GM21576 (cell line): ENCODE results near the gene SLC2A14.
"Not testable (repeated sequence)": the region's sequence is repeated elsewhere in the genome, so short reads cannot be mapped to it uniquely, and the experiment has no call there.

ENCODE experiments used
- ATAC-seq: cut with Tn5 transposase; IDR thresholded peaks from one replicate; pipeline ENCODE4 v1.9.1; 2021; ENCODE audit warnings: mild to moderate bottlenecking, moderate library complexity; ENCODE audit not compliant: unreplicated experiment

Gene SLC2A14

DNA sequence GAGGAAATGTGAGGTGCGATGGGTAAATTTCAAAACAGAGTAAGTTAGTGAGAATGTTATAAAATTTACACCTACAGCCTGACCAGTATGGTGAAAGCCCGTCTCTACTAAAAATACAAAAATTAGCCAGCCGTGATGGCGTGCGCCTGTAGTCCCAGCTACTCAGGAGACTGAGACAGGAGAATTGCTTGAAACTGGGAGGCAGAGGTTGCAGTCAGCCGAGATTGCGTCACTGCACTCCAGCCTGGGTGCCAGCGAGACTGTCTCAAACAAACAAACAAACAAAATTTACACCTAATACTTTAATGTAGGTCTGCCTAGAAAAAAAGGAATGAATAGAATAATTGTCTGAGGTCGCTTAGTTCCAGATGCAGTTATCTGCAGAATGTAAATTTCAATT, 37.6 kb downstream of the SLC2A14 start:
- ATAC-seq, result no peak

DNA sequence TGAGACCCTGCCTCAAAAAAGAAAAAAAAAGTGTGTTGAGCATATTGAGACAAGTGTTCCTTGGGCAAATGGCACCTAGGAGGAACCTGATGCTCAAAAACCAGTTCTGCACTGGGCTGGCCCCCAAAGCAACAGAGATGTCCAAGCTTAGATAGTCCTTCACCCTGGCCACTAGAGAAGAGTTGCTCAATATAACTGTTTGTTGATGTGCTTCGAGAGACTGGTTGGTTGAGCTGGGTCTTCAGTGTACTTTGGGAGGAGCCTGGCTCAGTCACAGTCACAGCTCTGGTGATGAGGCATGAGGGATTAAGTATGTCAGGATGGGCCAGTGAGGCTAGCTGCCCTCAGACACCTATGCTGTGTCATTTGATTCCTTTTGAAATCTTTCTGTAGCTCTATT, 38.0 kb downstream of the SLC2A14 start:
- ATAC-seq, result no peak

- no peak for ATAC-seq
Measured at GRCh38 chr12:7833831-7834230, 38.9 kb downstream of the SLC2A14 start.

GRCh38 chr12:7833201-7833600, 39.5 kb downstream of the SLC2A14 start:
- ATAC-seq, result not testable (repeated sequence)

GRCh38 chr12:7832059-7832696, 40.5 kb downstream of the SLC2A14 start:
- ATAC-seq, result no peak

GRCh38 chr12:7829737-7830136, 43.0 kb downstream of the SLC2A14 start:
- ATAC-seq, result not testable (repeated sequence)

- not testable (repeated sequence) for ATAC-seq
Measured at GRCh38 chr12:7825754-7826153, 47.0 kb downstream of the SLC2A14 start.

DNA sequence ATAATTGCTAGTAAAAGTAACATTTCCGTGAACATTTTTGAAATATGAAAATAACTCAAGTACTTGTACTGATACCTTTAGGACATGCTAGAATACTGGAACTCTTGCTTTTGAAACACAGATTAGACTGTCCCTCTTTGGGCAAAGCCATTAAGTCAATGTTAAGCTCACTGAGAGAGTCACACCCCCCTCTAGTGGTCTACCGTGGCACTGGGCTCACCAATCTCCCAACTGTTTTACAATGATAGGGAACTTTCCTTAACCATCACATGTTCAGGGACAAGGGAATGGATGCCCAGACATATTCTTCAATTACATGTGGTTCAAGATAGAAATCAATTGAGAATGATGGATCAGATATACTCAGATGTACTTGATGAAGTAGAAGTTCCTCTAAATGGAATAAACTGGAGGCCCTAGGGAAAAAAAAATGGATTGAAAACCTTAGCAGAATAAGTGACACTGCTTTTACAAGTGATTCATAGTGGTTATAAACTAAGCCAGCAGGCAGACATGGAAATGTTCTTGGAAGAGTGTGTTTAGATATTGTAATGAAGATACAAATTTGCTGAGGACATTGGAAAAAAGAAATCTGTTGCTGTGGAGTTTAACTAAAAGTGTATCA, 65.7 kb downstream of the SLC2A14 start:
- no peak for ATAC-seq

DNA sequence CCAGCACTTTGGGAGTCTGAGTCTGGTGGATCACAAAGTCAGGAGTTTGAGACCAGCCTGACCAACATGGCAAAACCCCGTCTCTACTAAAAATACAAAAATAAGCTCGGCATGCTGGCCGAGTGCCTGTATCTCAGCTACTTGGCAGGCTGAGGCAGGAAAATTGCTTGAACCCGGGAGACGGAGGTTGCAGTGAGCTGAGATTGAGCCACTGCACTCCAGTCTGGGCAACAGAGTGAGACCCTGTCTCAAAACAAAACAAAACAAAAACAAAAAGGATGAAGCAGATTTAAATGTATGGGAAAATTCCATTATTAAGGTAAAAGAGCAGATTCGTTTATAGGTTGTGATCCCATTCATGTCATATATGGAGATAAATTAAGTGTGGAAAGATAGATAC, 66.4 kb downstream of the SLC2A14 start:
- not testable (repeated sequence) for ATAC-seq

GRCh38 chr12:7801460-7801859, 71.3 kb downstream of the SLC2A14 start:
- ATAC-seq, result no peak

- ATAC-seq, result not testable (repeated sequence)
Measured at GRCh38 chr12:7798750-7799308, 73.9 kb downstream of the SLC2A14 start.

GRCh38 chr12:7797698-7798398, 74.9 kb downstream of the SLC2A14 start:
- no peak for ATAC-seq

- ATAC-seq, result not testable (repeated sequence)
Measured at GRCh38 chr12:7797269-7797668, 75.4 kb downstream of the SLC2A14 start.

- no peak for ATAC-seq
Measured at GRCh38 chr12:7793211-7793610, 79.5 kb downstream of the SLC2A14 start.

DNA sequence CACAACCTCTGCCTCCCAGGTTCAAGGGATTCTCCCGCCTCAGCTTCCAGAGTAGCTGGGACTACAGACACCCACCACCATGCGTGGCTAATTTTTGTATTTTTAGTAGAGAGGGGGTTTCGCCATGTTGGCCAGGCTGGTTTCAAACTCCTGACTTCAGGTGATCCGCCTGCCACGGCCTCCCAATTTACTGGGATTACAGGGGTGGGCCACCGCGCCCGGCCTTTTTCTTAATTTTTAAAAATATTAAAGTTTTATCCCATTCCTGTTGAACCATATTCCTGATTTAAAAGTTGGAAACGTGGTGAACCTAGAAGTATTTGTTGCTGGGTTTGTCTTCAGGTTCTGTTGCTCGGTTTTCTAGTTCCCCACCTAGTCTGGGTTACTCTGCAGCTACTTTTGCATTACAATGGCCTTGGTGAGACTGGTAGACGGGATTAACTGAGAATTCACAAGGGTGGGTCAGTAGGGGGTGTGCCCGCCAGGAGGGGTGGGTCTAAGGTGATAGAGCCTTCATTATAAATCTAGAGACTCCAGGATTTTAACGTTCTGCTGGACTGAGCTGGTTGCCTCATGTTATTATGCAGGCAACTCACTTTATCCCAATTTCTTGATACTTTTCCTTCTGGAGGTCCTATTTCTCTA, 83.7 kb downstream of the SLC2A14 start, which contains the start of gene NANOG:
Gene NANOG, plus strand, starts transcription at position 519 of the 645 bp plus-strand sequence. CDS start 213 bp downstream, outside the sequence.
- ATAC-seq, result not testable (repeated sequence)

- no peak for ATAC-seq
Measured at GRCh38 chr12:7788294-7788660, 84.4 kb downstream of the SLC2A14 start.

- no peak for ATAC-seq
Measured at GRCh38 chr12:7787574-7788293, 85.0 kb downstream of the SLC2A14 start.

DNA sequence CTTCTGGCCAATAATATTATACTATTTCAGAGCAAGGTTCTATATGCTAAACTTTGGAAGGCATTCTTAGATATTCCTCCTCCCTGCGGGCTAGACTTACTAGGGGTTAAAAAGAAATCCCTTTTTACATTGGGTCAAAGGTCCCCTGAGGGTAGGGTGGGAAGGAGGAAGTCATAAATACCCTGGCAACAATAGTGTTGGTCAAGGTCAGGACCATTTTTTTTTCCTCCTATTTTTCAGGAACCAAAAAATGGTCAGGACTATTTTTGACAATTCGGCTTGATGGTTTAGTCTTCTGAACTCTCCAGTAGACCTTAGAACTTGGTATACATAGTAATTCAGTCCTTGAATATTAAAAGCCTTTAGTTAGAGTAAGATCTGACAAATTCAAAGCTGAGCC, 88.0 kb downstream of the SLC2A14 start:
- no peak for ATAC-seq

- ATAC-seq, result not testable (repeated sequence)
Measured at GRCh38 chr12:7783433-7783832, 89.3 kb downstream of the SLC2A14 start.

- ATAC-seq, result no peak
Measured at GRCh38 chr12:7782055-7782454, 90.7 kb downstream of the SLC2A14 start.

DNA sequence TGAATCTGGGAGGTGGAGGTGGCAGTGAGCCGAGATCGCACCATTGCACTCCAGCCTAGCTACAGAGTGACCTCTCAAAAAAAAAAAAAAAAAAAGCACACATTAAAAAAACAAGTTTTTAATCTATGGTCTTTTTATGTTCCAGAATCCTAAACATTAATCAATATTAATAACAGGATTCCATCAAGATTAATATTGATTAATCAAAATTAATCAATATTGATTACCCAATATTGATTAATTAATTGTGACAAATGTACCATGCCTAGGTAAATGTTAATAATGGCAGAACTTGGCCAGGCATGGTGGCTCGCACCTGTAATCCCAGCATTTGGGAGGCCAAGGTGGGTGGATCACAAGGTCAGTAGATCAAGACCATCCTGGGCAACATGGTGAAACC, 91.4 kb downstream of the SLC2A14 start:
- ATAC-seq, result no peak
